Subcutaneous adipose tissue (tissue), 4 donors: ENCODE results near the gene LRRC4. TPM values are rescaled to one million over a fixed set of nuclear protein-coding genes. Genes with fewer than 3 reads are reported as not detected.

Experiments
- CTCF ChIP-seq: fragments of 450-650 bp; IDR thresholded peaks from one replicate; pipeline ENCODE4 v1.5.1; 2016; ENCODE audit warnings: low read depth, mild to moderate bottlenecking, control low read depth, antibody characterized with exemption, moderate library complexity
- total RNA-seq, 4 donors: library from RNA; depleted of rRNA; stranded (reverse); fragments of >200 nt; gene quantifications; one replicate each; pipeline ENCODE4 v1.1.0, GENCODE V29; 2016

Gene LRRC4
- total RNA-seq, 4 donors from 2014 or later: 1.0 to 2.4 (median 1.8) TPM

GRCh38 chr7:128057909-128058308, 26.7 kb upstream of the LRRC4 start:
- no peak for TF ChIP-seq CTCF

- TF ChIP-seq CTCF: no peak
Observed at GRCh38 chr7:128056901-128057300, 25.7 kb upstream of the LRRC4 start.

GRCh38 chr7:128055637-128056036, 24.4 kb upstream of the LRRC4 start:
- TF ChIP-seq CTCF: no peak

GRCh38 chr7:128054511-128054910, 23.3 kb upstream of the LRRC4 start:
- no peak for TF ChIP-seq CTCF

GRCh38 chr7:128053991-128054390, 22.8 kb upstream of the LRRC4 start:
- TF ChIP-seq CTCF: no peak

GRCh38 chr7:128053023-128053422, 21.8 kb upstream of the LRRC4 start:
- no peak for TF ChIP-seq CTCF

GRCh38 chr7:128052404-128052803, 21.2 kb upstream of the LRRC4 start:
- TF ChIP-seq CTCF: no peak

GRCh38 chr7:128045766-128046165, 14.5 kb upstream of the LRRC4 start:
- no peak for TF ChIP-seq CTCF
